HepG2 (cell line): ENCODE results near the gene CTCF. TPM values are rescaled to one million over a fixed set of nuclear protein-coding genes. Genes with fewer than 3 reads are reported as not detected.

Experiments used
- ARNT ChIP-seq: fragments of 450-650 bp; IDR thresholded peaks from 2 replicates; pipeline ENCODE4 v1.6.1; 2017
- CAMTA2 ChIP-seq: sonication (generic); formaldehyde crosslinking; IDR thresholded peaks from 2 replicates; pipeline ENCODE4 v1.4.0; 2020; ENCODE audit warnings: mild to moderate bottlenecking, missing genetic modification reagents, borderline replicate concordance
- CREB1 ChIP-seq, 2 experiments: fragments of 450-650 bp in 1 of 2; IDR thresholded peaks; 2 replicates each; pipeline ENCODE4 v1.6.1; 2016 to 2017; ENCODE audit warnings: control low read depth in 1 of 2, mild to moderate bottlenecking in 1 of 2, missing compliant biosample characterization in 1 of 2, missing genetic modification characterization in 1 of 2
- DR1 ChIP-seq: sonication (generic); formaldehyde crosslinking; IDR thresholded peaks from 2 replicates; pipeline ENCODE4 v1.8.0; 2021; ENCODE audit warnings: mild to moderate bottlenecking, missing genetic modification reagents, inconsistent platforms
- ELF3 ChIP-seq: IDR thresholded peaks from 2 replicates; pipeline ENCODE4 v1.6.1; 2016; ENCODE audit warnings: missing genetic modification reagents, missing compliant biosample characterization
- FIP1L1 ChIP-seq: fragments of 200-400 bp; formaldehyde crosslinking; IDR thresholded peaks from 2 replicates; pipeline ENCODE4 v1.6.1; 2018; ENCODE audit warnings: low read depth, mild to moderate bottlenecking, low read length, moderate library complexity, borderline replicate concordance; ENCODE audit not compliant: insufficient read depth
- MBNL3 ChIP-seq: fragments of 250-450 bp; sonication (Bioruptor Pico); conservative IDR thresholded peaks from 2 replicates; pipeline ENCODE4 v1.8.0; 2022; ENCODE audit warnings: mild to moderate bottlenecking, inconsistent platforms
- MED8 ChIP-seq: sonication (generic); formaldehyde crosslinking; IDR thresholded peaks from 2 replicates; pipeline ENCODE4 v1.8.1; 2023; ENCODE audit warnings: mild to moderate bottlenecking, missing genetic modification reagents; ENCODE audit not compliant: insufficient replicate concordance
- PCBP2 ChIP-seq: fragments of 200-400 bp; formaldehyde crosslinking; optimal IDR thresholded peaks from 2 replicates; pipeline ENCODE3; 2018; ENCODE audit warnings: low read length, low read depth; ENCODE audit not compliant: poor library complexity, severe bottlenecking
- POLR2AphosphoS5 ChIP-seq: IDR thresholded peaks from 2 replicates; pipeline ENCODE4 v1.6.1; 2012; ENCODE audit warnings: low read depth, low read length
- RAD21 ChIP-seq: fragments of 450-650 bp; formaldehyde crosslinking; IDR thresholded peaks from 2 replicates; pipeline ENCODE4 v1.5.0; 2020; ENCODE audit warnings: mild to moderate bottlenecking
- RFXAP ChIP-seq: sonication (generic); formaldehyde crosslinking; IDR thresholded peaks from 2 replicates; pipeline ENCODE4 v1.4.0; 2020; ENCODE audit warnings: missing genetic modification reagents, borderline replicate concordance
- SCMH1 ChIP-seq: sonication (generic); formaldehyde crosslinking; IDR thresholded peaks from 2 replicates; pipeline ENCODE4 v1.9.0; 2021; ENCODE audit warnings: missing genetic modification reagents, mild to moderate bottlenecking, borderline replicate concordance
- SOX5 ChIP-seq: IDR thresholded peaks from 2 replicates; pipeline ENCODE4 v1.6.1; 2016; ENCODE audit warnings: borderline replicate concordance
- ZBTB7B ChIP-seq: sonication (generic); formaldehyde crosslinking; IDR thresholded peaks from 2 replicates; pipeline ENCODE4 v1.4.0; 2020; ENCODE audit warnings: missing genetic modification reagents
- ZC3H4 ChIP-seq: sonication (generic); formaldehyde crosslinking; IDR thresholded peaks from 2 replicates; pipeline ENCODE4 v1.4.0; 2020; ENCODE audit warnings: missing genetic modification reagents, borderline replicate concordance
- ZFY ChIP-seq: sonication (generic); formaldehyde crosslinking; IDR thresholded peaks from 2 replicates; pipeline ENCODE4 v1.4.0; 2020; ENCODE audit warnings: missing genetic modification reagents
- ZNF17 ChIP-seq: sonication (generic); formaldehyde crosslinking; IDR thresholded peaks from 2 replicates; pipeline ENCODE4 v1.5.0; 2020; ENCODE audit warnings: mild to moderate bottlenecking, missing genetic modification reagents
- ZNF3 ChIP-seq: IDR thresholded peaks from 2 replicates; pipeline ENCODE4 v1.7.0; 2017; ENCODE audit warnings: inconsistent platforms
- ZNF543 ChIP-seq: sonication (generic); formaldehyde crosslinking; IDR thresholded peaks from 2 replicates; pipeline ENCODE4 v1.4.0; 2020; ENCODE audit warnings: mild to moderate bottlenecking, missing genetic modification reagents
- ZSCAN25 ChIP-seq: sonication (generic); formaldehyde crosslinking; IDR thresholded peaks from 2 replicates; pipeline ENCODE4 v1.8.0; 2022; ENCODE audit warnings: mild to moderate bottlenecking, missing genetic modification reagents
- polyA plus RNA-seq, 8 experiments: library from polyadenylated mRNA; depleted of rRNA in 3 of 8; stranded (reverse) in 7 of 8; unstranded in 1 of 8; fragments of >200 nt; fragmentation: Illumina TruSeq in 4 of 8; extraction: Trizol in 4 of 8; gene quantifications; 2 replicates each; pipeline versions ENCODE4 v1.2.1 to v1.2.3, GENCODE V29; 2011 to 2016; ENCODE audit warnings: low read depth in 4 of 8, missing spikeins in 1 of 8, mixed read lengths in 1 of 8; ENCODE audit not compliant: insufficient read depth in 1 of 8
- total RNA-seq, 5 experiments: library from RNA; depleted of rRNA; stranded (reverse); fragments of >200 nt; fragmentation: Illumina TruSeq; extraction: Trizol; gene quantifications; 2 replicates each; pipeline ENCODE4 v1.2.3, GENCODE V29; 2016; ENCODE audit warnings: low read depth in 1 of 5
- TF ChIP-seq, protein P1 (sequence below): sonication (generic); formaldehyde crosslinking; IDR thresholded peaks from 2 replicates; pipeline ENCODE4 v1.4.0; 2020; ENCODE audit warnings: mild to moderate bottlenecking, missing genetic modification reagents
- TF ChIP-seq, protein P2 (sequence below): sonication (generic); formaldehyde crosslinking; IDR thresholded peaks from 2 replicates; pipeline ENCODE4 v1.4.0; 2020; ENCODE audit warnings: low read depth, mild to moderate bottlenecking, missing genetic modification reagents
- TF ChIP-seq, protein P3 (sequence below): IDR thresholded peaks from 2 replicates; pipeline ENCODE4 v1.6.1; 2018; ENCODE audit warnings: missing genetic modification reagents, mild to moderate bottlenecking, missing compliant biosample characterization
- TF ChIP-seq, protein P4 (sequence below): sonication (generic); formaldehyde crosslinking; IDR thresholded peaks from 2 replicates; pipeline ENCODE4 v1.8.0; 2022; ENCODE audit warnings: missing genetic modification reagents, mild to moderate bottlenecking, borderline replicate concordance

CTCF gene
- total and polyA plus RNA-seq, 2 of the 13 experiments (the other 11 are each of a cell fraction or from before 2014, with no cell fraction given) = 19.5 to 37.5 TPM

- TF ChIP-seq, protein P1, sequence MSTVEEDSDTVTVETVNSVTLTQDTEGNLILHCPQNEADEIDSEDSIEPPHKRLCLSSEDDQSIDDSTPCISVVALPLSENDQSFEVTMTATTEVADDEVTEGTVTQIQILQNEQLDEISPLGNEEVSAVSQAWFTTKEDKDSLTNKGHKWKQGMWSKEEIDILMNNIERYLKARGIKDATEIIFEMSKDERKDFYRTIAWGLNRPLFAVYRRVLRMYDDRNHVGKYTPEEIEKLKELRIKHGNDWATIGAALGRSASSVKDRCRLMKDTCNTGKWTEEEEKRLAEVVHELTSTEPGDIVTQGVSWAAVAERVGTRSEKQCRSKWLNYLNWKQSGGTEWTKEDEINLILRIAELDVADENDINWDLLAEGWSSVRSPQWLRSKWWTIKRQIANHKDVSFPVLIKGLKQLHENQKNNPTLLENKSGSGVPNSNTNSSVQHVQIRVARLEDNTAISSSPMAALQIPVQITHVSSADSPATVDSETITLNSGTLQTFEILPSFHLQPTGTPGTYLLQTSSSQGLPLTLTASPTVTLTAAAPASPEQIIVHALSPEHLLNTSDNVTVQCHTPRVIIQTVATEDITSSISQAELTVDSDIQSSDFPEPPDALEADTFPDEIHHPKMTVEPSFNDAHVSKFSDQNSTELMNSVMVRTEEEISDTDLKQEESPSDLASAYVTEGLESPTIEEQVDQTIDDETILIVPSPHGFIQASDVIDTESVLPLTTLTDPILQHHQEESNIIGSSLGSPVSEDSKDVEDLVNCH (CRISPR knock-in tag) = no peak
- peak; percentile 67 for TF ChIP-seq ELF3 (CRISPR knock-in tag)
- TF ChIP-seq, protein P2, sequence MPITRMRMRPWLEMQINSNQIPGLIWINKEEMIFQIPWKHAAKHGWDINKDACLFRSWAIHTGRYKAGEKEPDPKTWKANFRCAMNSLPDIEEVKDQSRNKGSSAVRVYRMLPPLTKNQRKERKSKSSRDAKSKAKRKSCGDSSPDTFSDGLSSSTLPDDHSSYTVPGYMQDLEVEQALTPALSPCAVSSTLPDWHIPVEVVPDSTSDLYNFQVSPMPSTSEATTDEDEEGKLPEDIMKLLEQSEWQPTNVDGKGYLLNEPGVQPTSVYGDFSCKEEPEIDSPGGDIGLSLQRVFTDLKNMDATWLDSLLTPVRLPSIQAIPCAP (CRISPR knock-in tag) = no peak
- no peak for TF ChIP-seq PCBP2
- TF ChIP-seq MED8 (CRISPR knock-in tag) = no peak
- peak; percentile 58 for TF ChIP-seq ZBTB7B (CRISPR knock-in tag)
- TF ChIP-seq ZFY (CRISPR knock-in tag) = peak; percentile 59
- peak; percentile 94 for TF ChIP-seq RAD21 (CRISPR knock-in tag)
- TF ChIP-seq RFXAP (CRISPR knock-in tag) = peak; percentile 74; the same call in 1 of the 2 replicates
- no peak for TF ChIP-seq ARNT
- no peak for TF ChIP-seq FIP1L1
- no peak for TF ChIP-seq ZNF3 (CRISPR knock-in tag)
- TF ChIP-seq SCMH1 = no peak
- no peak for TF ChIP-seq POLR2AphosphoS5
- no peak for TF ChIP-seq ZNF17 (CRISPR knock-in tag)
- TF ChIP-seq ZSCAN25 (CRISPR knock-in tag) = no peak
- TF ChIP-seq ZC3H4 (CRISPR knock-in tag) = no peak
- peak; percentile 66; the same call in 1 of the 2 replicates for TF ChIP-seq ZNF543 (CRISPR knock-in tag)
- TF ChIP-seq CAMTA2 = no peak
- no peak for TF ChIP-seq CREB1 (IDR thresholded peaks at IDR 0.05)
- TF ChIP-seq CREB1 (CRISPR knock-in tag; IDR thresholded peaks at IDR 0.05) = no peak
- TF ChIP-seq, protein P3, sequence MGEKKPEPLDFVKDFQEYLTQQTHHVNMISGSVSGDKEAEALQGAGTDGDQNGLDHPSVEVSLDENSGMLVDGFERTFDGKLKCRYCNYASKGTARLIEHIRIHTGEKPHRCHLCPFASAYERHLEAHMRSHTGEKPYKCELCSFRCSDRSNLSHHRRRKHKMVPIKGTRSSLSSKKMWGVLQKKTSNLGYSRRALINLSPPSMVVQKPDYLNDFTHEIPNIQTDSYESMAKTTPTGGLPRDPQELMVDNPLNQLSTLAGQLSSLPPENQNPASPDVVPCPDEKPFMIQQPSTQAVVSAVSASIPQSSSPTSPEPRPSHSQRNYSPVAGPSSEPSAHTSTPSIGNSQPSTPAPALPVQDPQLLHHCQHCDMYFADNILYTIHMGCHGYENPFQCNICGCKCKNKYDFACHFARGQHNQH = peak; percentile 70
- no peak for TF ChIP-seq MBNL3 (CRISPR knock-in tag)
- no peak for TF ChIP-seq DR1 (CRISPR knock-in tag)
- peak; percentile 19; the same call in 1 of the 2 replicates for TF ChIP-seq SOX5 (CRISPR knock-in tag)
- TF ChIP-seq, protein P4, sequence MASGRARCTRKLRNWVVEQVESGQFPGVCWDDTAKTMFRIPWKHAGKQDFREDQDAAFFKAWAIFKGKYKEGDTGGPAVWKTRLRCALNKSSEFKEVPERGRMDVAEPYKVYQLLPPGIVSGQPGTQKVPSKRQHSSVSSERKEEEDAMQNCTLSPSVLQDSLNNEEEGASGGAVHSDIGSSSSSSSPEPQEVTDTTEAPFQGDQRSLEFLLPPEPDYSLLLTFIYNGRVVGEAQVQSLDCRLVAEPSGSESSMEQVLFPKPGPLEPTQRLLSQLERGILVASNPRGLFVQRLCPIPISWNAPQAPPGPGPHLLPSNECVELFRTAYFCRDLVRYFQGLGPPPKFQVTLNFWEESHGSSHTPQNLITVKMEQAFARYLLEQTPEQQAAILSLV = peak; percentile 81; the same call in 1 of the 2 replicates
These were observed 41.1 kb upstream of the CTCF start (continued) for GRCh38 chr16:67521095-67521804.
